ENCODE measurements around the gene SEMA7A. TPM values are rescaled to one million over a fixed set of nuclear protein-coding genes. Genes with fewer than 3 reads are reported as not detected.

SEMA7A gene
- total RNA-seq, 1 experiment from 2014 or later, result 74.9 TPM

GRCh38 chr15:74461847-74462511, 28.2 kb upstream of the SEMA7A start:
- peak overlapping the region; percentile 97 for H3K4me2 ChIP-seq (ENCODE audit: low read length)
- CTCF ChIA-PET, result interaction anchor here (0.7 kb wide), 1 partner anchor 53 kb away, joined by 3 read pairs; no protein-coding TSS in a partner anchor
- peak overlapping the region; percentile 88 for H2AFZ ChIP-seq (ENCODE audit: low read length)
- no peak for TF ChIP-seq CTCF (conservative IDR thresholded peaks at IDR 0.05; ENCODE audit: low read depth, low read length)
- TF ChIP-seq EZH2phosphoT487 (IDR thresholded peaks at IDR 0.05; ENCODE audit: borderline replicate concordance, low read length), result no peak
- TF ChIP-seq EZH2 (IDR thresholded peaks at IDR 0.05; ENCODE audit: low read length, unreplicated experiment), result no peak
- POLR2A ChIA-PET (ENCODE audit: unreplicated experiment), result interaction anchor here (0.7 kb wide), 1 partner anchor 155 kb away, joined by 5 read pairs; no protein-coding TSS in a partner anchor
- H4K20me1 ChIP-seq (ENCODE audit: low read length), result no peaks in the 10 kb centered on the region
- H3K4me1 ChIP-seq (ENCODE audit: insufficient read depth, low read length), result 0 out of 2 replicates have a peak, but pooled peaks cover 5% of the 10 kb centered on the region
- H3K27me3 ChIP-seq (ENCODE audit: low read length), result no peaks in the 10 kb centered on the region
- H3K79me2 ChIP-seq (ENCODE audit: low read length), result peaks cover 36% of the 10 kb centered on the region
- 0 out of 2 replicates have a peak, but pooled peaks cover 4% of the 10 kb centered on the region for H3K9me3 ChIP-seq (ENCODE audit: low read length)
- ATAC-seq (0 out of 2 replicates have a peak, but pooled peaks have one; percentile 18), DNase-seq (peak; percentile 27)
- H3K27ac ChIP-seq (ENCODE audit: low read length), result peak overlapping the region; percentile 57
- H3K4me3 ChIP-seq (ENCODE audit: low read length), result peak overlapping the region; percentile 85
- H3K9me2 ChIP-seq (replicated peaks; ENCODE audit: low read length), result no peaks in the 10 kb centered on the region
- no peaks in the 10 kb centered on the region for H3F3A ChIP-seq (ENCODE audit: low read length, unreplicated experiment)
- H3K9ac ChIP-seq (ENCODE audit: low read length), result peak overlapping the region; percentile 75
- no TSS peak for BruUV-seq (replicated peaks)
- intact Hi-C loops (cut with micrococcal nuclease), result loop anchor here (1.0 to 5.0 kb wide), 3 partner anchors 80 to 155 kb away; partner anchors contain the start of gene ARID3B
- peaks cover 4% of the 10 kb centered on the region; the same call in 1 of the 2 replicates for H3K36me3 ChIP-seq (ENCODE audit: low read depth, low read length)

DNA sequence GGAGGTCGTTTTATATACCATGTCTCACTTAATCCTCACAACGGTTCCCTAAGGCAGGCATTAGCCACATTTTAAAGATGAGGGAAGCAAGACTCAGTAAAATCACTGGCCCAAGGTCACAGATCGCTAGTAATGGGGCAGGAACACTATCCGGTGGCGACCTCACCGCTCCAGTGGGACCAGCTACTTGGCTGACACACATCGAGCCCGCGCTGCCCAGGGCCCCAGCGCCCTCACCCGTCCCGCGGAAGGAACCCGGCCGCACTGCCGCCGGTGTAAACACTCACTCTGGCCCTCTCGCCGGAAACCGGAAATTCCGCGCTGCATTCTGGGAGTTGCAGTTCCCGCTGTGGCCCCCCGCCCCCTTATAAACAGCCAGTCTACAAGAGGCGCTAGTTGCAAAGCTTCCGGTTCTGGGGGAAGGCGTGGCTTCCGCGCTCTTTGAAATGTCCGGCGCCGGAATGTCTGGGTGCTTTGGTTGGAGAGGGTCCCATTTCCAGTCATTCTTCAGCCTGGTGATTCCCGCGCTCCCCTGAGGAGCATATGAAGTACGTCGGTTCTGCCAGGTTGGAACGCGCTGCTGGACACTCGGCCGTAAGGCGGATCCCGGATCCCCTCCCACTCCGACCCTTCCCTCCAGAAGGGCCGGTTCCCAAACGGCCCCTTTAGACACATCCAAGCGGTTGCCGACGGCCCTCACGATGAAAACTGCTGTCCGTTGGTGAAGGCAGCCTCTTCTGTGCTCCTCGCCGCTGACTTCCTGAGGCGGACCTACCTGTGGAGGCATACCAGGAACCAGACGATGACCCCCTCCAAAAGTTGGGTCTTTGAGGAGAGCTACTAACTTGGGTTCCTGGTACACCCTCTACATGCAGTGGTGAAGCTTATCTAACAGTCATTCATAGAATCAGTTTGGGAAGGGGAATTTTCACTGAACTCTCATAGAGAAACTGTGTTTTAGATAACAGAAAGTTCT, 27.4 kb upstream of the SEMA7A start, which contains the start of gene UBL7:
TSS of gene UBL7 (minus strand) at position 290 of the 976 bp plus-strand sequence. CDS start 2,293 bp downstream, outside the sequence.
- intact Hi-C loops (cut with micrococcal nuclease), result loop anchor here (1.0 to 5.0 kb wide), 3 partner anchors 81 to 156 kb away; partner anchors contain the start of gene ARID3B
- BruUV-seq (replicated peaks), result TSS peak; percentile 92
- H3F3A ChIP-seq (ENCODE audit: low read length, unreplicated experiment), result no peaks in the 10 kb centered on the region
- CTCF ChIA-PET, result interaction anchor here (0.6 to 1.2 kb wide), 3 partner anchors 52 to 85 kb away, joined by 3 to 6 read pairs (median 3); no protein-coding TSS in a partner anchor
- H2AFZ ChIP-seq (ENCODE audit: low read length), result peak within 1 kb of the TSS; percentile 88
- TF ChIP-seq EZH2 (IDR thresholded peaks at IDR 0.05; ENCODE audit: low read length, unreplicated experiment) (no peak), EZH2phosphoT487 (IDR thresholded peaks at IDR 0.05; ENCODE audit: borderline replicate concordance, low read length) (no peak), CTCF (conservative IDR thresholded peaks at IDR 0.05; ENCODE audit: low read depth, low read length) (peak; percentile 42; the same call in 1 of the 2 replicates)
- ATAC-seq (peak; percentile 95), DNase-seq (peak; percentile 97)
- peak within 1 kb of the TSS; percentile 85 for H3K4me3 ChIP-seq (ENCODE audit: low read length)
- peaks cover 36% of the 10 kb centered on the region for H3K79me2 ChIP-seq (ENCODE audit: low read length)
- H4K20me1 ChIP-seq (ENCODE audit: low read length), result no peaks in the 10 kb centered on the region
- H3K36me3 ChIP-seq (ENCODE audit: low read depth, low read length), result peaks cover 4% of the 10 kb centered on the region; the same call in 1 of the 2 replicates
- 0 out of 2 replicates have a peak, but pooled peaks cover 5% of the 10 kb centered on the region for H3K4me1 ChIP-seq (ENCODE audit: insufficient read depth, low read length)
- peak within 1 kb of the TSS; percentile 97 for H3K4me2 ChIP-seq (ENCODE audit: low read length)
- POLR2A ChIA-PET (ENCODE audit: unreplicated experiment), result interaction anchor here (0.5 kb wide), 2 partner anchors 50 to 344 kb away, joined by 3 to 5 read pairs; no protein-coding TSS in a partner anchor
- no peaks in the 10 kb centered on the region for H3K27me3 ChIP-seq (ENCODE audit: low read length)
- H3K27ac ChIP-seq (ENCODE audit: low read length), result peak within 1 kb of the TSS; percentile 57
- 0 out of 2 replicates have a peak, but pooled peaks cover 4% of the 10 kb centered on the region for H3K9me3 ChIP-seq (ENCODE audit: low read length)
- peak within 1 kb of the TSS; percentile 75 for H3K9ac ChIP-seq (ENCODE audit: low read length)
- no peaks in the 10 kb centered on the region for H3K9me2 ChIP-seq (replicated peaks; ENCODE audit: low read length)
